HG03342 (cell line): ENCODE measurements around the gene ZNF444.

Source experiments
- ATAC-seq: cut with Tn5 transposase; IDR thresholded peaks from one replicate; pipeline ENCODE4 v1.9.1; 2021; ENCODE audit warnings: mild to moderate bottlenecking, moderate library complexity; ENCODE audit not compliant: unreplicated experiment

Gene ZNF444

GRCh38 chr19:56106993-56107392 lies 34.1 kb upstream of the ZNF444 start:
- no peak for ATAC-seq

GRCh38 chr19:56107626-56108351 lies 33.3 kb upstream of the ZNF444 start:
- no peak for ATAC-seq

GRCh38 chr19:56108447-56109195 lies 32.5 kb upstream of the ZNF444 start:
- no peak for ATAC-seq

- no peak for ATAC-seq
Observed at GRCh38 chr19:56109226-56109625, 31.9 kb upstream of the ZNF444 start.

DNA sequence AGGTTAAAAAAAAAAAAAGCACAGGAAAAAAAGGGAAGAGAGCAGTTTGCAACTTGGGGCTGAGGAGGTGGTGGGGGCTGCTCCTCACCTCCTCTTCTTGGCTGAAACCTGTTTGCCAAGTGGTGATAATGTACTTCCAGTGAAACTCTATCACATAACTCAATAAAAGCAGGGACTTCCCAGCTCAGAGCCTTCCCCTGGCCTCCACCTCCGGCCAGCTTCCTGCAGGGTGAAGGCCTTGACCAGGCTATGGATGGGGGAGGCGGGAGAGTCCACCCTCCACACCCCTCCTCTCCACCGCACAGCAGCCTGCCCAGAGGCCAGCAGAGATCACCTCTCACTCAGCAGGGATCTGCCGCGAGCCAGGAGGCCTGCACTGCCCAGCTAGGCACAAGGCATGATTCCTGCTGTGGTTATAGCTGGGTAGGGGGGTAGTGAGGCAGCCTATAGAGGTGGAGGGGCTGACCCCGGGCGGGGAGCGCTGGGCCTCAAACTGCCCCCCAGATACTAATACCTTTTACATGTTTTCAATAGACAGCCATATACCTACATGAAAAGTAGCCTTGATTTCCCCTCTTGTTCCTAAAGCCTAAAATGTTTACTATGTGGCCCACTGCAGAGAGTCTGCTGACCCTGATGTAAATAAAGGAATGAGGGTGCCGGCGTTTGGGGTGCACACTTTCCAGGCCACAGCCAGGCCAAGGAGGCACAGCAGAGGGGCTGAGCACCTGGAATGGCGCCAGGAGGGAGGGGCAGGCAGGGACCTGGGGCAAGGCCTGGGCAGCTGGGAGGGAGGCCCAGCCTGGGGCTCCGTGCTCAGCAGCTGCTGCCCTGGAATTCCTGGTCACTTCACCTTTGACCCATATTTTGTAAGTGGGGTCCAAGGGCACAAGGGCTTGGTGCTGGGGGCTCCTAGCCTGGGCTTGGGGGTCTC lies 30.3 kb upstream of the ZNF444 start:
- no peak for ATAC-seq

DNA sequence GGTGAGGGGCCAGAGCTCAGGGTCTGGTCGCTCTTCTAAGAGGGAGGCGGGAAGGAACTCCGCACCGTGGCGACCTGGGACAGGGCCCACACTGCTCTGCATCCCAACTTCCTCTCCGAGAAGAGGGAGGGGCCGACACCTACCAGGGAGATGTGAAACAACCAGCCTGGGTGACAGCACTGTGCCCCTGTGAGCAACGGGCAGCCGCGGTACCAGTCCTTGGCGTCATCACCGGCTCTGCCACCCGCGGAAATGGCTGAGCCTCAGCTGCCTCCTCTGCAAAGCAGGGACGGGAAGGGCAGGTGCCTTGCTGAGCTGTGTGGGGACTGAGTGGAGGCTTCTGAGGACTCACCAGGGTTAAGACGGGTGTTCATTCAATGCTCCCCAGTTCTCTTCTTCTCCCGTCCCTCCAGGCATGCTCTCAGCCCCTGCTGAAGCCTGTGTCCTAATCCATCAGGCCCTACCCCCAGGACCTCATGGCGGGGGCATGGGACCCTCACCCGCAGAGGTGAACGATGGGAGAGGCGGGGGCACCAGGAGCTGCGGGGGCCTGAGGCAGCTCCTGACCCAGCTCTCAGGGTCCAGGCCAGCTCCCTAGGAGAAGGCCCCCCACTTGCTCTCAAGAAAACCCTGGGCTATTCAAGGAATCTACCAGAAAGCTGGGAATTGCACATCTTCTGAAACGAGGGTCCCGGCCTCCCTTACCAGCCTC lies 29.3 kb upstream of the ZNF444 start:
- ATAC-seq, result peak; percentile 69

DNA sequence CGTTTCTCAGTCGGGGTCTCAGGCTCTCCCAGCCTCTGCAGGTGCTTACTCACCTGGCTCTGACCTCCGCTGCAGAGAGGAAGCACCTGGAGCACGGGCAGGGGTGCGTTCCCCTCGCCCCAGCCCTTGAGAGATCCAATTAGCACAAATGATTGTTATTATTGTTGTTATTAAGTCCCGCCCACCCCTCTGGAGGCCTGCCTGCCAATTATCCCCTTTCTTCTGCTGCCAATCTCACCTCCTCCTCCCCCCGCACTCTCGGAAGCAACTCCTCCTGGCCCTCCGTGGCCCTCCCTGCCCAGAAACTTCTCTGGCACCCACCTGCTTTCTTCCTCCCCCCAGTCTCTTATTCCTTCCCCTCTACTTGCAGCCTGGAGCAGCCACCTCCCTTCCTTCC lies 28.8 kb upstream of the ZNF444 start:
- no peak for ATAC-seq

- no peak for ATAC-seq
Observed at GRCh38 chr19:56113074-56113632, 27.9 kb upstream of the ZNF444 start.

DNA sequence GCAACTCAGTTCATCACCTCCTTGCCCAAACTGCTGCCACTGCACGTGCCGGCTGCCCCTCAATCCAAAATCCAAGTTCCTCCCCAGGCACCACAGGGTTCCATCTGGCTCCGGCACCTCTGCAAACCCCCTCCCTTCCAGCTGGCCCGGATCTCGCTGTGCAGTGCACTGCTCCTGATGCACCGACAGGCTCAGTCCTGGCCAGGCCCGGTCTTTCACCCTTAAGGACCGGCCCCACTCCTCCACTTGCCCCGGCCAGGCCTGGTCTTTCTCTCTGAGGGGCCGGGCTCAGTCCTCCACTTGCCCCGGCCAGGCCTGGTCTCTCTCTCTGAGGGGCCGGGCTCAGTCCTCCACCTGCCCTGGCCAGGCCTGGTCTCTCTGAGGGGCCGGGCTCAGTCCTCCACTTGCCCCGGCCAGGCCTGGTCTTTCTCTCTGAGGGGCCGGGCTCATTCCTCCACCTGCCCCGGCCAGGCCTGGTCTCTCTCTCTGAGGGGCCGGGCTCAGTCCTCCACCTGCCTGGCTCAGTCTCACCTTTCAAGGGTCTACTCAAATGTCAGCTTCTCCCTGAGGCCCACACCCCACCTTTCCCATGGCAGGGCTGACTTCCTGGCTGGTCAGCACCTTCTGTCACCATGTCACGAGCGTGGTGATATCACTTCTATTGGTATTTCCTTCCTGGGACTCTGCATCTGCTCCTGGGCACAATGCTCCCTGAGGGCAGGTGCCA lies 26.9 kb upstream of the ZNF444 start:
- no peak for ATAC-seq

DNA sequence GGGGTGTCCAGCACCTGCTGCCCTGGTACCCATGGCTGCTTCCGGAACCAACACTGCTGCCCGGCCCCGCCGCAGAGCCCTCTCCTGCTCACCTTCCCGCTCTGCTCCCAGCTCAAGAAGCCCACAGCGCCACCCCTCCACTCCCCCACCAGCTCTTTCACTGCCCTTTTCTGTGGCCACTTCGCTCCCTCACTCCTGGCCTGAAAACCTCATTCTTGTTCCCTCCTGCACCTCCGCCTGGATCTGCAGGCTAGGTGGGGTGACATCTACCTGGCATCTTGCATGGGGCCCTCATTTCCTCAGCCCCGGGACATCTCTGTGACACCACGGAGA lies 26.3 kb upstream of the ZNF444 start:
- ATAC-seq, result no peak

GRCh38 chr19:56115490-56115889 lies 25.6 kb upstream of the ZNF444 start:
- no peak for ATAC-seq

- ATAC-seq, result no peak
Observed at GRCh38 chr19:56116606-56117005, 24.5 kb upstream of the ZNF444 start.

GRCh38 chr19:56117376-56117884 lies 23.7 kb upstream of the ZNF444 start:
- no peak for ATAC-seq

GRCh38 chr19:56117889-56118288 lies 23.2 kb upstream of the ZNF444 start:
- ATAC-seq, result no peak

DNA sequence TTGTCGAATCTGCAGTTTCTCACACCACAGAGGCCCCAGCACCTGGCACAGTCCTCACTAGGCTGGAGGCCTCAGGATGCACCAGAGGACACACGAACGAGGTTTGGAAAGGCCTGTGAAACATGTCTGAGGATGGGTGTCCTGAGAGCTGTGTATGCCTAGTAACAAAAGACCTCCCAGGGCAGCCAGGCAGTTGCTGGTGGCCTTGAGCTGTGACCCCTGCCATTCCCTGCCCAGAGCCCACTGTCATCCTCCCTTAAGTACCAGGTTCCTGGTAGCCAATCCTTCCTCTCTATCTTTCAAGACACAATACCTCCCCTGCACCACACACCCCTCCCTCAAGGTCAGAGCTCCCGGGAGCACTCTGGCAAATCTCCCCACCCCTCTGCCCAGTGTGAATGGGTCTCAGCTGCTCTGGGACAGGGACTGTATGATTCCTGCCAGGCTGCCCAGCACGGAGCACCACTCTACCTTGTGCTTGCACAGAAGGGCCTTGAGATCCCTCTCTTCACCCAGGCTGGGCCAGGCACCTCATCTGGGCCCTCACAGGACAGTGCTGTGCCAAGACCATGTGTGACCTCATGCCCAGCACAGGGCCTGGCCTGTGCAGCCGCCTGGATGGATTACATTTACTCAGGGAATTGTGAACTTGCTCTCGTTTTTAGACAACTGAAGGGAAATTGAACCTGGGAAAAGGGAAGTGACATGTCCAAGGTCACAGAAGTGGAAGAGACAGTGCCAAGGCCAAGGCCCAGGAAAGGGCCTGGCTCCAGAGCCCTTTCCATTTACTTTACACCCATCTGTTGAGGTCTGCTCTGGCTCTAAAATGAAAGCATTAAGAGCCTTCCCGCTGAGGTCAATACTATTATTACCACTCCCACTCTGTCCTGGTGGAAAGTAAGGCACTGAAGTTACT lies 22.2 kb upstream of the ZNF444 start:
- ATAC-seq, result no peak

DNA sequence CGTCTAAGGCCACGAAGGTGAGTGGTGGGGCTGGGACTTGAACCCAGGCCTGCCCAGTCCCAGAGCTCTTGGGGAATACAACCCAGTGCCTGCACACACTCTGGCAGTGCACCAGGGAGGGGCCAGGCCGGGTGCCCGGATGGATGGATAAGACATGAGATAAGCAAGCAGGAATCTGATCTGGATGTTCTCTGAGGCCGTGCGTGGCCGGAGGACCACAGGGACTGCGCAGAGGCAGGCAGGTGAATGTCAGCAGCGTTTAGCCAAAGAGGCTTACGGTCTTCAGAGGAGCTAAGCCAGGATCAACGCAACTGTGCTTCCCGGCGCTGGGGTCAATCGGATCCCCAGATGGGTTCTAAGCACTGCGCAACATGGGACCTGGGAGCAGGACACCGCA lies 21.5 kb upstream of the ZNF444 start:
- no peak for ATAC-seq

GRCh38 chr19:56120002-56120370 lies 21.1 kb upstream of the ZNF444 start:
- no peak for ATAC-seq

DNA sequence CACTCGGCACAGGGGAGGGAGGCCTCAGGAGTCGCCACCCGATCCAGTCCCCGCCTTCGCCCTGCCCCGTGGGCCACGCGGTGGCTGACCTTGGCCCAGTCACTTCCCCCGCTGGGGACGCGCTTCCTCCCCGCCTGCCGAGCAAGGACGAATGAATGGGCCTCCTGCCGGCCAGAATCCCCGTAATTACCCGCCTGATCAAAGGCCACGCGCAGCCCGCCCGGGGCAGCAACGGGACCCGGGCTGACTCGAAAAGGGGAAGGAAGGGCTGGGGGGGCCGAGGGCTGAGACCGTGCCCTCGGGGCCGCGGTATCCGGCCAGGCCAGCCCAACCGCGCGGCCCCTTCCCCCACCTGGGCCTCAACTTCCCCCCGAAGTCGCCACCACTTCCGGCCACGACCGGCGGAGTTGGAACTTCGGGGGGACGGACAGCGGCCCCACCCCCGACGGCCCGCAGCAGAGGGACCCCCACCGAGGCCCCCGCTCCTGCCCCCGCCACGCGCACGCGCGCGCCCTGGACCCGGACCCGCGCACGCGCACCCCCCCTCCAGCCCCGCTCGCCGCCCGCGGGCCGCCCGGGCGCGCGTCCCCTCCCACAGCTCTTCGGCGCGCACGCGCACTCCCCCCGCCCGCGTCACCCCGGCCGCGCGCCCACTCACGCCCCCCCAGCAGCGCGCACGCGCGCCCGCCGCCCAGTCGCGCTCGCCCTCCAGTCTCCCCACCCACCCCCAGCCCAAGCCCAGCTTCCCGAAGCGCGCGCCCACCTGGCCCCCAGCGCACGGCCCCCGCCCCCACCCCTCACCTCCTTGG lies 20.5 kb upstream of the ZNF444 start:
- ATAC-seq, result peak; percentile 24
